Duodenal mucosa (tissue), 2 donors: Measurements from ENCODE around the gene LRRN2.
"Not testable (repeated sequence)": the region's sequence is repeated elsewhere in the genome, so short reads cannot be mapped to it uniquely, and the experiment has no call there.

ENCODE experiments used
- H3K27ac ChIP-seq: one replicate; pipeline ENCODE4 v1.7.0; 2013; ENCODE audit warnings: low read depth, low read length
- H3K27me3 ChIP-seq, 2 donors: one replicate each; pipeline ENCODE4 v1.7.0; 2013; ENCODE audit warnings: low read length in 2 of 2, control low read depth in 1 of 2; ENCODE audit not compliant: insufficient read depth in 2 of 2, control insufficient read depth in 1 of 2
- H3K36me3 ChIP-seq, 2 donors: one replicate each; pipeline ENCODE4 v1.7.0; 2013; ENCODE audit warnings: low read length in 2 of 2, control low read depth in 1 of 2; ENCODE audit not compliant: insufficient read depth in 2 of 2, control insufficient read depth in 1 of 2
- H3K4me1 ChIP-seq, 2 donors: one replicate each; pipeline ENCODE4 v1.7.0; 2013; ENCODE audit warnings: low read length in 2 of 2, control low read depth in 1 of 2; ENCODE audit not compliant: insufficient read depth in 2 of 2, control insufficient read depth in 1 of 2
- H3K4me3 ChIP-seq, 2 donors: one replicate each; pipeline ENCODE4 v1.7.0; 2013; ENCODE audit warnings: low read length in 2 of 2, low read depth in 1 of 2
- H3K9ac ChIP-seq, 2 donors: one replicate each; pipeline ENCODE4 v1.7.0; 2013; ENCODE audit warnings: low read length in 2 of 2, low read depth in 1 of 2
- H3K9me3 ChIP-seq, 2 donors: one replicate each; pipeline ENCODE4 v1.7.0; 2013; ENCODE audit warnings: low read length in 2 of 2, control low read depth in 1 of 2; ENCODE audit not compliant: control insufficient read depth in 1 of 2

LRRN2 gene

GRCh38 chr1:204692841-204693356 lies 7.4 kb upstream of the LRRN2 start:
- Histone ChIP-seq H3K9ac (no peak overlapping the region), H3K27ac (no peak overlapping the region), H3K4me1 (no peaks in the 10 kb centered on the region), H3K27me3 (peaks cover 9 to 10% of the 10 kb centered on the region in 2 donors), H3K4me3 (no peak overlapping the region), H3K9me3 (no peaks in the 10 kb centered on the region), H3K36me3 (no peaks in the 10 kb centered on the region)

- Histone ChIP-seq H3K27ac (no peak overlapping the region), H3K4me3 (no peak overlapping the region), H3K36me3 (no peaks in the 10 kb centered on the region), H3K9ac (no peak overlapping the region), H3K4me1 (no peaks in the 10 kb centered on the region), H3K9me3 (no peaks in the 10 kb centered on the region), H3K27me3 (peaks cover 9 to 15% of the 10 kb centered on the region in 2 donors)
These were observed 6.8 kb upstream of the LRRN2 start for GRCh38 chr1:204692325-204692840.

GRCh38 chr1:204691328-204691730 lies 5.8 kb upstream of the LRRN2 start:
- not testable (repeated sequence) for H3K9ac ChIP-seq, H3K36me3 ChIP-seq, H3K4me3 ChIP-seq, H3K4me1 ChIP-seq, H3K27ac ChIP-seq, H3K9me3 ChIP-seq
- H3K27me3 ChIP-seq, result peaks cover 14 to 25% of the 10 kb centered on the region in 2 donors

GRCh38 chr1:204688776-204689175 lies 3.2 kb upstream of the LRRN2 start:
- H3K4me3 ChIP-seq, result no peak overlapping the region
- no peak overlapping the region for H3K9ac ChIP-seq
- H3K36me3 ChIP-seq, result no peaks in the 10 kb centered on the region
- no peak overlapping the region for H3K27ac ChIP-seq
- no peaks in the 10 kb centered on the region for H3K9me3 ChIP-seq
- peaks cover 26 to 44% of the 10 kb centered on the region in 2 donors for H3K27me3 ChIP-seq
- H3K4me1 ChIP-seq, result peaks cover 0 to 8% of the 10 kb centered on the region in 2 donors

- H3K36me3 ChIP-seq, result no peaks in the 10 kb centered on the region
- no peak overlapping the region for H3K27ac ChIP-seq
- no peak overlapping the region for H3K4me3 ChIP-seq
- H3K9ac ChIP-seq, result no peak overlapping the region
- H3K27me3 ChIP-seq, result peaks cover 33 to 48% of the 10 kb centered on the region in 2 donors
- H3K4me1 ChIP-seq, result peaks cover 0 to 8% of the 10 kb centered on the region in 2 donors
- H3K9me3 ChIP-seq, result no peaks in the 10 kb centered on the region
These were observed 2.5 kb upstream of the LRRN2 start for GRCh38 chr1:204688007-204688406.

- no peak overlapping the region for H3K27ac ChIP-seq
- H3K4me1 ChIP-seq, result peaks cover 0 to 8% of the 10 kb centered on the region in 2 donors
- peaks cover 34 to 48% of the 10 kb centered on the region in 2 donors for H3K27me3 ChIP-seq
- no peaks in the 10 kb centered on the region for H3K36me3 ChIP-seq
- H3K9ac ChIP-seq, result no peak overlapping the region
- peak overlapping the region; percentile 33 to 48 for H3K4me3 ChIP-seq
- H3K9me3 ChIP-seq, result no peaks in the 10 kb centered on the region
These were observed 835 bp downstream of the LRRN2 start for GRCh38 chr1:204684571-204685235.

- H3K4me3 ChIP-seq, result peak overlapping the region in 1 of 2 donors; percentile 48
- no peak overlapping the region for H3K9ac ChIP-seq
- no peaks in the 10 kb centered on the region for H3K36me3 ChIP-seq
- peaks cover 32 to 48% of the 10 kb centered on the region in 2 donors for H3K27me3 ChIP-seq
- H3K27ac ChIP-seq, result no peak overlapping the region
- H3K4me1 ChIP-seq, result peaks cover 0 to 8% of the 10 kb centered on the region in 2 donors
- H3K9me3 ChIP-seq, result no peaks in the 10 kb centered on the region
These were observed 1.4 kb downstream of the LRRN2 start for GRCh38 chr1:204684206-204684570.

- peaks cover 26 to 44% of the 10 kb centered on the region in 2 donors for H3K27me3 ChIP-seq
- no peak overlapping the region for H3K9ac ChIP-seq
- no peaks in the 10 kb centered on the region for H3K9me3 ChIP-seq
- no peak overlapping the region for H3K27ac ChIP-seq
- H3K4me1 ChIP-seq, result peaks cover 0 to 8% of the 10 kb centered on the region in 2 donors
- no peaks in the 10 kb centered on the region for H3K36me3 ChIP-seq
- no peak overlapping the region for H3K4me3 ChIP-seq
These were observed 2.0 kb downstream of the LRRN2 start for GRCh38 chr1:204683284-204684205.

- no peaks in the 10 kb centered on the region for H3K9me3 ChIP-seq
- H3K4me3 ChIP-seq, result no peak overlapping the region
- no peak overlapping the region for H3K27ac ChIP-seq
- H3K27me3 ChIP-seq, result peaks cover 13 to 16% of the 10 kb centered on the region in 2 donors
- H3K4me1 ChIP-seq, result peaks cover 0 to 3% of the 10 kb centered on the region in 2 donors
- H3K9ac ChIP-seq, result no peak overlapping the region
- H3K36me3 ChIP-seq, result no peaks in the 10 kb centered on the region
These were observed 5.1 kb downstream of the LRRN2 start for GRCh38 chr1:204680461-204680860.

- H3K9me3 ChIP-seq, result no peaks in the 10 kb centered on the region
- H3K4me1 ChIP-seq, result peaks cover 0 to 3% of the 10 kb centered on the region in 2 donors
- H3K27ac ChIP-seq, result no peak overlapping the region
- no peak overlapping the region for H3K4me3 ChIP-seq
- no peak overlapping the region for H3K9ac ChIP-seq
- H3K27me3 ChIP-seq, result peaks cover 13 to 16% of the 10 kb centered on the region in 2 donors
- no peaks in the 10 kb centered on the region for H3K36me3 ChIP-seq
These were observed 5.5 kb downstream of the LRRN2 start for GRCh38 chr1:204680051-204680450.
